ENCODE results near the gene IRF7. TPM values are rescaled to one million over a fixed set of nuclear protein-coding genes. Genes with fewer than 3 reads are reported as not detected.

The IRF7 gene
- total RNA-seq, 1 experiment from 2014 or later: 8.8 TPM

- POLR2A ChIA-PET (ENCODE audit: low non-redundant PET): no interaction called here
- peak overlapping the region; percentile 82 for H3K27ac ChIP-seq (ENCODE audit: low read depth, low read length, poor library complexity, severe bottlenecking)
Observed at GRCh38 chr11:637593-638521, 22.1 kb upstream of the IRF7 start.

DNA sequence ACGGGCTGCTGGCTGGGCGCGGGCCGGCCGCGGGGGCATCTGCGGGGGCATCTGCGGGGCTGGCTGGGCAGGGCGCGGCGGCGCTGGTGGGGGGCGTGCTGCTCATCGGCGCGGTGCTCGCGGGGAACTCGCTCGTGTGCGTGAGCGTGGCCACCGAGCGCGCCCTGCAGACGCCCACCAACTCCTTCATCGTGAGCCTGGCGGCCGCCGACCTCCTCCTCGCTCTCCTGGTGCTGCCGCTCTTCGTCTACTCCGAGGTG, 21.5 kb upstream of the IRF7 start:
- DNase-seq (ENCODE audit: low spot score): no peak
- Histone ChIP-seq H3K36me3 (ENCODE audit: insufficient read depth, low read length, poor library complexity, severe bottlenecking) (no peaks in the 10 kb centered on the region), H3K9me3 (ENCODE audit: low read depth, low read length, poor library complexity, severe bottlenecking) (no peaks in the 10 kb centered on the region), H3K4me3 (ENCODE audit: low read depth, low read length, poor library complexity, severe bottlenecking) (peak overlapping the region; percentile 15), H3K4me1 (ENCODE audit: insufficient read depth, low read length, poor library complexity, severe bottlenecking) (peaks cover 45% of the 10 kb centered on the region), H3K27ac (ENCODE audit: low read depth, low read length, poor library complexity, severe bottlenecking) (no peak overlapping the region), H3K27me3 (replicated peaks; ENCODE audit: insufficient read depth, low read depth, low read length, poor library complexity) (no peaks in the 10 kb centered on the region)
- TF ChIP-seq, protein P1, sequence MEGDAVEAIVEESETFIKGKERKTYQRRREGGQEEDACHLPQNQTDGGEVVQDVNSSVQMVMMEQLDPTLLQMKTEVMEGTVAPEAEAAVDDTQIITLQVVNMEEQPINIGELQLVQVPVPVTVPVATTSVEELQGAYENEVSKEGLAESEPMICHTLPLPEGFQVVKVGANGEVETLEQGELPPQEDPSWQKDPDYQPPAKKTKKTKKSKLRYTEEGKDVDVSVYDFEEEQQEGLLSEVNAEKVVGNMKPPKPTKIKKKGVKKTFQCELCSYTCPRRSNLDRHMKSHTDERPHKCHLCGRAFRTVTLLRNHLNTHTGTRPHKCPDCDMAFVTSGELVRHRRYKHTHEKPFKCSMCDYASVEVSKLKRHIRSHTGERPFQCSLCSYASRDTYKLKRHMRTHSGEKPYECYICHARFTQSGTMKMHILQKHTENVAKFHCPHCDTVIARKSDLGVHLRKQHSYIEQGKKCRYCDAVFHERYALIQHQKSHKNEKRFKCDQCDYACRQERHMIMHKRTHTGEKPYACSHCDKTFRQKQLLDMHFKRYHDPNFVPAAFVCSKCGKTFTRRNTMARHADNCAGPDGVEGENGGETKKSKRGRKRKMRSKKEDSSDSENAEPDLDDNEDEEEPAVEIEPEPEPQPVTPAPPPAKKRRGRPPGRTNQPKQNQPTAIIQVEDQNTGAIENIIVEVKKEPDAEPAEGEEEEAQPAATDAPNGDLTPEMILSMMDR (conservative IDR thresholded peaks at IDR 0.05; ENCODE audit: low read depth, low read length): no peak
- TF ChIP-seq EZH2 (IDR thresholded peaks at IDR 0.05; ENCODE audit: borderline replicate concordance, low read depth, low read length, poor library complexity, severe bottlenecking): no peak
- no TSS peak for BruUV-seq (replicated peaks)
- CTCF ChIA-PET: no interaction called here
- POLR2A ChIA-PET (ENCODE audit: low non-redundant PET): no interaction called here
- intact Hi-C loops (cut with micrococcal nuclease; ENCODE audit: unreplicated experiment): no loop called here

More at GRCh38 chr11:637593-638521, 22.1 kb upstream of the IRF7 start:
- peaks cover 49% of the 10 kb centered on the region for H3K4me1 ChIP-seq (ENCODE audit: insufficient read depth, low read length, poor library complexity, severe bottlenecking)
- intact Hi-C loops (cut with micrococcal nuclease; ENCODE audit: unreplicated experiment): no loop called here
- CTCF ChIA-PET: no interaction called here
- peak overlapping the region; percentile 15 for H3K4me3 ChIP-seq (ENCODE audit: low read depth, low read length, poor library complexity, severe bottlenecking)
- H3K9me3 ChIP-seq (ENCODE audit: low read depth, low read length, poor library complexity, severe bottlenecking): no peaks in the 10 kb centered on the region
- no TSS peak for BruUV-seq (replicated peaks)
- DNase-seq (ENCODE audit: low spot score): peak; percentile 40
- no peaks in the 10 kb centered on the region for H3K27me3 ChIP-seq (replicated peaks; ENCODE audit: insufficient read depth, low read depth, low read length, poor library complexity)
- no peaks in the 10 kb centered on the region for H3K36me3 ChIP-seq (ENCODE audit: insufficient read depth, low read length, poor library complexity, severe bottlenecking)
- TF ChIP-seq, protein P1 (conservative IDR thresholded peaks at IDR 0.05; ENCODE audit: low read depth, low read length): no peak
- TF ChIP-seq EZH2 (IDR thresholded peaks at IDR 0.05; ENCODE audit: borderline replicate concordance, low read depth, low read length, poor library complexity, severe bottlenecking): no peak

GRCh38 chr11:636511-637332, 21.0 kb upstream of the IRF7 start, which contains the start of gene DRD4:
DRD4 (plus strand) TSS chr11:637269; CDS start chr11:637305, 36 bp downstream.
- Histone ChIP-seq H3K4me3 (ENCODE audit: low read depth, low read length, poor library complexity, severe bottlenecking) (peak within 1 kb of the TSS; percentile 15), H3K9me3 (ENCODE audit: low read depth, low read length, poor library complexity, severe bottlenecking) (no peaks in the 10 kb centered on the region), H3K27me3 (replicated peaks; ENCODE audit: insufficient read depth, low read depth, low read length, poor library complexity) (no peaks in the 10 kb centered on the region), H3K27ac (ENCODE audit: low read depth, low read length, poor library complexity, severe bottlenecking) (peak within 1 kb of the TSS; percentile 82), H3K36me3 (ENCODE audit: insufficient read depth, low read length, poor library complexity, severe bottlenecking) (no peaks in the 10 kb centered on the region), H3K4me1 (ENCODE audit: insufficient read depth, low read length, poor library complexity, severe bottlenecking) (peaks cover 40% of the 10 kb centered on the region)
- ChIA-PET POLR2A (ENCODE audit: low non-redundant PET) (no interaction called here), CTCF (no interaction called here)
- intact Hi-C loops (cut with micrococcal nuclease; ENCODE audit: unreplicated experiment): no loop called here
- TF ChIP-seq, protein P1 (conservative IDR thresholded peaks at IDR 0.05; ENCODE audit: low read depth, low read length): no peak
- no peak for TF ChIP-seq EZH2 (IDR thresholded peaks at IDR 0.05; ENCODE audit: borderline replicate concordance, low read depth, low read length, poor library complexity, severe bottlenecking)
- BruUV-seq (replicated peaks): no TSS peak
- DNase-seq (ENCODE audit: low spot score): no peak

Measured in A673 (cell line).